SK-N-SH (cell line): Measurements from ENCODE around the gene POLR2A. TPM values are rescaled to one million over a fixed set of nuclear protein-coding genes. Genes with fewer than 3 reads are reported as not detected.

Source experiments
- CTCF ChIA-PET: fragments of 300-600, 350-600 bp; formaldehyde crosslinking; extraction: SDS; loops from one replicate; lab custom pipeline; 2021; lab: Yijun Ruan, JAX
- POLR2A ChIA-PET: fragments of 350-600 bp; sonication (Branson Sonifier 250); formaldehyde crosslinking; extraction: SDS; loops from one replicate; lab custom pipeline; 2020; ENCODE audit warnings: antibody characterized with exemption, inconsistent platforms; lab: Yijun Ruan, JAX
- DNase-seq: peaks from one replicate; pipeline ENCODE4 v3.0.0; 2012
- H2AFZ ChIP-seq: fragments of 200-600 bp; sonication (generic); 2 replicates; pipeline ENCODE4 v1.8.1; 2016; ENCODE audit warnings: antibody characterized with exemption, mild to moderate bottlenecking, low read depth
- H3F3A ChIP-seq: fragments of 200-600 bp; sonication (generic); replicated peaks from 2 replicates; pipeline ENCODE3; 2016; ENCODE audit warnings: antibody characterized with exemption, mild to moderate bottlenecking; ENCODE audit not compliant: insufficient read depth
- H3K27ac ChIP-seq, 2 experiments: fragments of 200-500 bp in 1 of 2; fragments of 200-600 bp in 1 of 2; sonication (Bioruptor generic) in 1 of 2; sonication (generic), shearing (Covaris generic) in 1 of 2; 2 replicates each; pipeline versions ENCODE4 v1.5.1 to v1.6.1; 2014 to 2016; ENCODE audit warnings: low read depth in 2 of 2, inconsistent platforms in 1 of 2, low read length in 1 of 2, mild to moderate bottlenecking in 1 of 2, mixed read lengths in 1 of 2
- H3K27me3 ChIP-seq: fragments of 200-600 bp; sonication (generic), shearing (Covaris generic); 2 replicates; pipeline ENCODE4 v1.6.1; 2016; ENCODE audit warnings: mixed run types; ENCODE audit not compliant: insufficient read depth
- H3K36me3 ChIP-seq, 2 experiments: fragments of 200-500 bp in 1 of 2; fragments of 200-600 bp in 1 of 2; sonication (Bioruptor generic) in 1 of 2; sonication (generic) in 1 of 2; replicated peaks in 1 of 2; 2 replicates each; pipeline versions ENCODE3 to v1.5.1; 2014 to 2016; ENCODE audit warnings: low read length in 1 of 2, mild to moderate bottlenecking in 1 of 2; ENCODE audit not compliant: insufficient read depth in 2 of 2, control insufficient read depth in 1 of 2
- H3K4me1 ChIP-seq, 2 experiments: fragments of 200-500 bp in 1 of 2; fragments of 200-600 bp in 1 of 2; sonication (Bioruptor generic) in 1 of 2; sonication (generic), shearing (Covaris generic) in 1 of 2; 2 replicates each; pipeline versions ENCODE4 v1.5.1 to v1.6.1; 2014 to 2016; ENCODE audit warnings: low read depth in 1 of 2, low read length in 1 of 2, mixed run types in 1 of 2; ENCODE audit not compliant: insufficient read depth in 2 of 2, control insufficient read depth in 1 of 2
- H3K4me2 ChIP-seq: fragments of 200-600 bp; sonication (generic), shearing (Covaris generic); 2 replicates; pipeline ENCODE4 v1.6.1; 2017; ENCODE audit warnings: mixed run types
- H3K4me3 ChIP-seq, 2 experiments: fragments of 200-500 bp in 1 of 2; fragments of 200-600 bp in 1 of 2; sonication (Bioruptor generic) in 1 of 2; sonication (generic), shearing (Covaris generic) in 1 of 2; 2 replicates each; pipeline versions ENCODE4 v1.5.1 to v1.8.1; 2014 to 2016; ENCODE audit warnings: low read depth in 2 of 2, inconsistent platforms in 1 of 2, low read length in 1 of 2, mild to moderate bottlenecking in 1 of 2, mixed read lengths in 1 of 2, moderate library complexity in 1 of 2
- H3K79me2 ChIP-seq: fragments of 200-600 bp; sonication (generic); 2 replicates; pipeline ENCODE4 v1.8.1; 2017; ENCODE audit warnings: mild to moderate bottlenecking; ENCODE audit not compliant: insufficient read depth
- H3K9ac ChIP-seq: fragments of 200-600 bp; sonication (generic); 2 replicates; pipeline ENCODE4 v1.6.1; 2017; ENCODE audit warnings: mixed run types
- H3K9me2 ChIP-seq: fragments of 200-600 bp; sonication (generic); 2 replicates; pipeline ENCODE4 v1.6.1; 2017; ENCODE audit warnings: mixed run types
- H3K9me3 ChIP-seq: fragments of 200-600 bp; sonication (generic); 2 replicates; pipeline ENCODE4 v1.6.1; 2017; ENCODE audit warnings: mixed run types, mild to moderate bottlenecking, moderate library complexity
- H4K20me1 ChIP-seq: fragments of 200-600 bp; sonication (generic); 2 replicates; pipeline ENCODE4 v1.6.1; 2017; ENCODE audit warnings: mild to moderate bottlenecking, mixed run types; ENCODE audit not compliant: insufficient read depth
- FOXJ3 ChIP-seq: sonication (generic); formaldehyde crosslinking; IDR thresholded peaks from 2 replicates; pipeline ENCODE4 v1.5.1; 2020; ENCODE audit warnings: mild to moderate bottlenecking, missing genetic modification reagents
- GABPA ChIP-seq: IDR thresholded peaks from 2 replicates; pipeline ENCODE4 v1.4.0; 2012; ENCODE audit warnings: low read depth, mild to moderate bottlenecking
- MAX ChIP-seq: IDR thresholded peaks from 2 replicates; pipeline ENCODE4 v1.4.0; 2012; ENCODE audit warnings: low read depth
- NFIC ChIP-seq: IDR thresholded peaks from 2 replicates; pipeline ENCODE4 v1.4.0; 2012; ENCODE audit warnings: borderline replicate concordance
- RXRA ChIP-seq: IDR thresholded peaks from 2 replicates; pipeline ENCODE4 v1.4.0; 2012; ENCODE audit warnings: low read depth, mild to moderate bottlenecking, borderline replicate concordance
- SMC3 ChIP-seq: IDR thresholded peaks from 2 replicates; pipeline ENCODE4 v1.6.1; 2012; ENCODE audit warnings: low read depth, low read length, improper control_type of control experiment
- TCF12 ChIP-seq: IDR thresholded peaks from 2 replicates; pipeline ENCODE4 v1.4.0; 2012
- YY1 ChIP-seq: IDR thresholded peaks from 2 replicates; pipeline ENCODE4 v1.4.0; 2012; ENCODE audit warnings: low read depth, mild to moderate bottlenecking
- WGBS: methylation state at CpG from one replicate; pipeline ENCODE4 v1.1.6; 2017; ENCODE audit warnings: low lambda C conversion rate; 5-methylcytosine and 5-hydroxymethylcytosine counted together
- polyA plus RNA-seq, 3 experiments: library from polyadenylated mRNA; depleted of rRNA; stranded (reverse); fragments of >200 nt; gene quantifications; 2 replicates each; pipeline ENCODE4 v1.2.3, GENCODE V29; 2012
- TF ChIP-seq, protein P1 (sequence below): IDR thresholded peaks from 2 replicates; pipeline ENCODE4; 2012
- TF ChIP-seq, protein P2 (sequence below): fragments of 150-350 bp; IDR thresholded peaks from 2 replicates; pipeline ENCODE4 v1.6.1; 2016; ENCODE audit warnings: mild to moderate bottlenecking, low read depth, low read length

POLR2A gene
- polyA plus RNA-seq, 1 of the 3 experiments (the other 2 are of a cell fraction) = 37.3 TPM

DNA sequence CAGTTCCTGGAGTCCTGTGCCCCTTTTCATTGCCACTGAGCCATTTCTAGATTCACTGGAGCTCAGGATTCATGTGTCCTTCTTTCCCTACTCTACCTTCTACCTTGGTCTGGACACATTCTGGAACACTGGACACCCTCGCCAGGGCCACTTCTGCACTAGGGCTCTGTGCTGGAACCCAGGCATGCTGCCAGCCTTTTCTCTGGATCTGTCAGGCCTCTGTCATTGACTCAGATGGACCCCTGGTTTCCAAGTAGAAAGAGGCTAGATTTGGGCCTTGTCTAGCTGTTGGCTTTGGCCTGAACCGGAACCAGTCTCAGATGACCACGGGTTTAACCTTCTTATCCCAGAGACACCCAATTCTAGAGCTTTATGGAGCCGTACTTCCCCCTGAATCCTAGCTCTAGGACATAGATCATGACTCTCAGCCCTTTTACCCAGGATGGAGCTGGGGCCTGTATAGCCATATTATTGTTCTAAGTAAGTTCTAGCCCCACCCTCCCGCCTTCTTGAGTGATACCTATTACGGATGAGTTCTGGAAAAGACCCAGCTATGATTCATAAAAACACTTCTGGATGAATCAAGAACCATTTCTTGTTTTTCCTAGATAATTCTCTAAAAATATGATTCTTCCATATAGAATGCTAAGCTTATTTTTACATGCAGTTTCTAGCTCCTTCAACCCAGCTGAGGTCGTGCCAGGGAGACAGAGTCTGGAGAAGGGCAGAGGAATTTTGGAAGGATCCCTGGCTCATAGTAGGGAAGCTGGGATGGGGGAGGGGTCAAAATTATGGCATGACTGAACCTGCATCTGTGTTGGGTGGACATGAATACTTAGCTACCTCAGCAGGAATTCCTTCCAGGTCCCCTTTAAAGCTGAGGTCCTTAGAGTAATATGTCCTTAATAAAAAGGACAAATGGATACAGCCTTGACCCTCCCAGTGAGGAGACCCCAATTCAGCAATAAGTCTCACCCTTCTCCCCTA lies 40.4 kb upstream of the POLR2A start:
- Histone ChIP-seq H3K4me2 (no peak overlapping the region), H3K4me1 (peaks cover 7 to 21% of the 10 kb centered on the region in 2 experiments; a peak in 2 of 4 replicates), H3K9me2 (no peaks in the 10 kb centered on the region), H3K36me3 (no peaks in the 10 kb centered on the region), H3K79me2 (no peaks in the 10 kb centered on the region), H3K9me3 (no peaks in the 10 kb centered on the region), H3K27ac (no peak overlapping the region), H3K27me3 (no peaks in the 10 kb centered on the region), H3K4me3 (no peak overlapping the region), H4K20me1 (no peaks in the 10 kb centered on the region), H2AFZ (no peak overlapping the region), H3K9ac (no peak overlapping the region), H3F3A (peaks cover 18% of the 10 kb centered on the region)
- ChIA-PET POLR2A (interaction anchor here (0.5 to 1.4 kb wide), 3 partner anchors 40 to 176 kb away, joined by 3 to 6 read pairs (median 3); partner anchors contain the start of genes POLR2A and SENP3), CTCF (interaction anchor here (0.9 to 1.8 kb wide), 7 partner anchors 8 to 97 kb away, joined by 3 to 8 read pairs (median 3); partner anchors contain the start of genes SPEM2 and TMEM102)
- 69% methylated on average over 7 of the region's 7 CpGs for WGBS
- no peak for DNase-seq
- TF ChIP-seq, protein P1, sequence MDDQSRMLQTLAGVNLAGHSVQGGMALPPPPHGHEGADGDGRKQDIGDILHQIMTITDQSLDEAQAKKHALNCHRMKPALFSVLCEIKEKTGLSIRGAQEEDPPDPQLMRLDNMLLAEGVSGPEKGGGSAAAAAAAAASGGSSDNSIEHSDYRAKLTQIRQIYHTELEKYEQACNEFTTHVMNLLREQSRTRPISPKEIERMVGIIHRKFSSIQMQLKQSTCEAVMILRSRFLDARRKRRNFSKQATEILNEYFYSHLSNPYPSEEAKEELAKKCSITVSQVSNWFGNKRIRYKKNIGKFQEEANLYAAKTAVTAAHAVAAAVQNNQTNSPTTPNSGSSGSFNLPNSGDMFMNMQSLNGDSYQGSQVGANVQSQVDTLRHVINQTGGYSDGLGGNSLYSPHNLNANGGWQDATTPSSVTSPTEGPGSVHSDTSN = no peak
- TF ChIP-seq TCF12 = no peak
- TF ChIP-seq RXRA = no peak
- TF ChIP-seq NFIC = no peak
- no peak for TF ChIP-seq FOXJ3 (CRISPR knock-in tag)
- TF ChIP-seq GABPA = no peak
- no peak for TF ChIP-seq MAX

GRCh38 chr17:7444682-7445618 lies 39.2 kb upstream of the POLR2A start, which contains the start of gene CHRNB1:
Gene CHRNB1 (plus strand): TSS chr17:7445061. CDS start chr17:7445128, 67 bp downstream.
- H3K27me3 ChIP-seq = no peaks in the 10 kb centered on the region
- H3K79me2 ChIP-seq = no peaks in the 10 kb centered on the region
- POLR2A ChIA-PET = interaction anchor here (0.6 to 1.4 kb wide), 4 partner anchors 10 to 175 kb away, joined by 3 to 6 read pairs (median 4); partner anchors contain the start of gene POLR2A
- no peak within 1 kb of the TSS; the same call in 1 of the 2 replicates for H3K4me2 ChIP-seq
- peak within 1 kb of the TSS in 1 of 2 experiments; percentile 17; a peak in 1 of 4 replicates for H3K4me3 ChIP-seq
- H3K27ac ChIP-seq = peak within 1 kb of the TSS in 1 of 2 experiments; percentile 39; a peak in 1 of 4 replicates
- no peak within 1 kb of the TSS for H3K9ac ChIP-seq
- no peaks in the 10 kb centered on the region for H4K20me1 ChIP-seq
- 40% methylated on average over 29 of the region's 51 CpGs for WGBS
- H3K4me1 ChIP-seq = peaks cover 7 to 17% of the 10 kb centered on the region in 2 experiments; a peak in 2 of 4 replicates
- H3F3A ChIP-seq = peaks cover 18% of the 10 kb centered on the region
- H3K9me2 ChIP-seq = no peaks in the 10 kb centered on the region
- CTCF ChIA-PET = interaction anchor here (0.9 to 2.7 kb wide), 10 partner anchors 8 to 116 kb away, joined by 3 to 14 read pairs (median 3); partner anchors contain the start of gene SPEM2
- no peaks in the 10 kb centered on the region for H3K9me3 ChIP-seq
- H2AFZ ChIP-seq = no peak within 1 kb of the TSS
- H3K36me3 ChIP-seq = no peaks in the 10 kb centered on the region
- no peak for TF ChIP-seq YY1
- no peak for TF ChIP-seq TCF12
- no peak for TF ChIP-seq SMC3
- TF ChIP-seq MAX = no peak
- TF ChIP-seq, protein P2, sequence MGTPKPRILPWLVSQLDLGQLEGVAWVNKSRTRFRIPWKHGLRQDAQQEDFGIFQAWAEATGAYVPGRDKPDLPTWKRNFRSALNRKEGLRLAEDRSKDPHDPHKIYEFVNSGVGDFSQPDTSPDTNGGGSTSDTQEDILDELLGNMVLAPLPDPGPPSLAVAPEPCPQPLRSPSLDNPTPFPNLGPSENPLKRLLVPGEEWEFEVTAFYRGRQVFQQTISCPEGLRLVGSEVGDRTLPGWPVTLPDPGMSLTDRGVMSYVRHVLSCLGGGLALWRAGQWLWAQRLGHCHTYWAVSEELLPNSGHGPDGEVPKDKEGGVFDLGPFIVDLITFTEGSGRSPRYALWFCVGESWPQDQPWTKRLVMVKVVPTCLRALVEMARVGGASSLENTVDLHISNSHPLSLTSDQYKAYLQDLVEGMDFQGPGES = no peak
- TF ChIP-seq, protein P1 = no peak
- TF ChIP-seq, all 33 proteins: peak for 0
- DNase-seq = peak; percentile 94
